Kidney tubule cell (primary cell): ENCODE measurements around the gene ERCC1.

Source experiments
- DNase-seq: peaks from one replicate; pipeline ENCODE4 v3.0.0-alpha.2; 2018; ENCODE audit warnings: low spot score

Gene ERCC1

DNA sequence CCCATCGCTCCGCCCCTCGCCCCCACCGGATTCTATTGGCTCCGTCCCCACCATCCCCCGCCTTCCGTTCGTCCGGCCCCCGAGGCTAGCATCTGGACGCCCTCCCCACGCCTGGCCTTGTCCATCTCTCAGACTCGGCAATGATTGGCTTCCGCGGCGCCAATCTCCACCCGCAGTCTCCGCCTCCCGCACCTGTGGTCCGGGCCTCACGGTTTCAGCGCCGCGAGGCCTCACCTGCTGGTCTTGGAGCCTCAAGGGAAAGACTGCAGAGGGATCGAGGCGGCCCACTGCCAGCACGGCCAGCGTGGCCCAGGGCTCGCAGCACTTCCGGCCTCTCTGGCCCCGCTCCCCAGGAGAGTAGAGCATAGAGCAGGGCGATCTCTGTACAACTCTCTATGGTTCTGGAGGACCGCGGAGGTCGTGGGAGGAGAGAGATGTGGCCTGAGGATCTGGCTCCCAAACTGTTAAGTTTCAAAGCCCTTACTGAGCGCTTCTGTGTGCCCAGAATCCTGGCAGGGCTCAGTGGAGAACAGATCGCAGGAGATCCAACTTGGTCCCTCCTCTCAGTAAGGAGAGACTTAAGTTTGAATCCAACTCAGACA lies at the start of gene ERCC1:
TSS of gene ERCC1 (minus strand) at position 329 of the 602 bp plus-strand sequence. CDS start 543 bp downstream, outside the sequence.
- DNase-seq = peak; percentile 98

DNA sequence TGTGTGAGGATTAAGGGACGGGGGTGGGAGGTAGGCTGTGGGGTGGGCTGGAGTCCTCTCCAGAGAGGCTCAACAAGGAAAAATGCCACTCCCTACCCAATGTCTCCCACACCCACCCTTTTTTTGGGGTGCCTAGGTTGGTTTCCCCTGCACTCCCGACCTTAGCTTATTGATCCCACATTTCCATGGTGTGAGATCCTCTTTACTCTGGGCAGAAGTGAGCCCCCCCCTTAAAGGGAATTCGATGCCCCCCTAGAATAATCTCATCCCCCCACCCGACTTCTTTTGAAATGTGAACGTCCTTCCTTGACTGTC lies 49.6 kb upstream of the ERCC1 start:
- DNase-seq = no peak

DNA sequence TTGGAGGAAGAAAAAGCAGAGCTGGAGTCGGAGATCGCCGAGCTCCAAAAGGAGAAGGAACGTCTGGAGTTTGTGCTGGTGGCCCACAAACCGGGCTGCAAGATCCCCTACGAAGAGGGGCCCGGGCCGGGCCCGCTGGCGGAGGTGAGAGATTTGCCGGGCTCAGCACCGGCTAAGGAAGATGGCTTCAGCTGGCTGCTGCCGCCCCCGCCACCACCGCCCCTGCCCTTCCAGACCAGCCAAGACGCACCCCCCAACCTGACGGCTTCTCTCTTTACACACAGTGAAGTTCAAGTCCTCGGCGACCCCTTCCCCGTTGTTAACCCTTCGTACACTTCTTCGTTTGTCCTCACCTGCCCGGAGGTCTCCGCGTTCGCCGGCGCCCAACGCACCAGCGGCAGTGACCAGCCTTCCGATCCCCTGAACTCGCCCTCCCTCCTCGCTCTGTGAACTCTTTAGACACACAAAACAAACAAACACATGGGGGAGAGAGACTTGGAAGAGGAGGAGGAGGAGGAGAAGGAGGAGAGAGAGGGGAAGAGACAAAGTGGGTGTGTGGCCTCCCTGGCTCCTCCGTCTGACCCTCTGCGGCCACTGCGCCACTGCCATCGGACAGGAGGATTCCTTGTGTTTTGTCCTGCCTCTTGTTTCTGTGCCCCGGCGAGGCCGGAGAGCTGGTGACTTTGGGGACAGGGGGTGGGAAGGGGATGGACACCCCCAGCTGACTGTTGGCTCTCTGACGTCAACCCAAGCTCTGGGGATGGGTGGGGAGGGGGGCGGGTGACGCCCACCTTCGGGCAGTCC lies 49.0 kb upstream of the ERCC1 start:
- DNase-seq = peak; percentile 35

DNA sequence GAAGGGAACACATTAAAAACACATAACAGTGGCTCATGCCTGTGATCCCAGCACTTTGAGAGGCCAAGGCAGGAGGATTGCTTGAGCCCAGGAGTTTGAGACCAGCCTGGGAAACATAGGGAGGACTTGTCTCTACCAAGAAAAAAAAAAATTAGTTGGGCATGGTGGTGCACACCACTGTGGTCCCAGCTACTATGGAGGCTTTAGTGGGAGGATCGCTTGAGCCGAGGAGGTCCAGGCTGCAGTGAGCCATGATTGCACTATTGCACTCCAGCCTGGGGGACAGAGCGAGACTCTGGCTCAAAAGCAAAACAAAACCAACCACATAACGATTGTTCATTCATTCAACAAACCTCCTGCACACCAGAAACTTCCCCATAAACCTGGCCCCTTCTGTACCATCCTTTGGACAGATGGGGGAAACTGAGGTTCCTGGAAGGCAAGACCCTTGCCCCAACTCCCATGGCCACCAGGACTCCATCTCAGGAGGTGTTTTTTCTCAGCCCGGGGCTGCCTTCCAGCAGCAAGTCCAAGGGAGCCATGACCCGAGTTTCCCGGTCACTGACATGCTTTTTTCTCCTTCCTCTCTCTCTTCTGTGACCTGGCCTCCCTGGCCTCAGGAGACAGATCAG lies 48.3 kb upstream of the ERCC1 start:
- no peak for DNase-seq

DNA sequence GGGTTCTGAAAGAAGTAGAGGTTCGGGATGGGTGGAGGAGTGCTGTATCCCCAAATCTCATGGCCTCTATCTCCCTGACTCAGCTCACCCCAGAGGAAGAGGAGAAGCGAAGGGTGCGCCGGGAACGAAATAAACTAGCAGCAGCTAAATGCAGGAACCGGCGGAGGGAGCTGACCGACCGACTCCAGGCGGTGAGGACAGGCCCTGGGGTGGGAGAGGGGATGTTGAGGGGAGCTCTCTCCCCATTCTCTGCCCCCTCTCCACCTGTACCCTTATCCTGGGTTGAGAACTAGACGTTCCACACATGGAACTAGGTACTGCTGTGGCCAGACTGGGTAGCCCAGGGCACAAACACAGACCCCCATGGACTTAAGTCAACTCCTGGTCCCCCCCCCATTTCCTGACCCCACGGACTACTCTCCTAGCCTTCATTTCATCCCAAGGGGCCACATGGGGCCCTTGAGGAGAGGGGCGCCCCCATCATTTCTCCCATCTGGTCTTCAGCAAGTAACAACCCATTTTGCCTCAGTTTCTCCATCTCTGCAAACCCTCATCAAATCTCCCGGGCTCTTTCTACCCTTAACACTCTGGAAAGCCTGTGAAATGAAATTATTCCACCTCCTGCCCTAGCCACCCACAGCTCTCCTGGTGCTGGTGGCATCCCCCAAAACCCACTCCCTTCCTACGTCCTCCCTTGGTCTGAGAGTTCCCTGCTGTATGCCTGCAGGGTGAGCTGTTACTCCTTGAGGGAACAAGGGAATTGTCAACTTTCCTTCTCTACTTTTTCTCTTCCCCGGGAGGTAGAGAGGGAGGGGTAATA lies 47.6 kb upstream of the ERCC1 start:
- DNase-seq = no peak

DNA sequence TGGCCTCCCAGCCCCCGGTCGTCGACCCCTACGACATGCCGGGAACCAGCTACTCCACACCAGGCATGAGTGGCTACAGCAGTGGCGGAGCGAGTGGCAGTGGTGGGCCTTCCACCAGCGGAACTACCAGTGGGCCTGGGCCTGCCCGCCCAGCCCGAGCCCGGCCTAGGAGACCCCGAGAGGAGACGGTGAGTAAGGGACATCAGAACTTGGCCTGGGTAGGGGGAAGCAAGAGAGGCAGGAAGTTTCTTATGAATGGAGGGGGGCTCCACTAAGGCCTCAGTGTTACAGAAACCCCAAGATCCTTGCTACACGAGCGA lies 47.0 kb upstream of the ERCC1 start:
- DNase-seq = no peak

DNA sequence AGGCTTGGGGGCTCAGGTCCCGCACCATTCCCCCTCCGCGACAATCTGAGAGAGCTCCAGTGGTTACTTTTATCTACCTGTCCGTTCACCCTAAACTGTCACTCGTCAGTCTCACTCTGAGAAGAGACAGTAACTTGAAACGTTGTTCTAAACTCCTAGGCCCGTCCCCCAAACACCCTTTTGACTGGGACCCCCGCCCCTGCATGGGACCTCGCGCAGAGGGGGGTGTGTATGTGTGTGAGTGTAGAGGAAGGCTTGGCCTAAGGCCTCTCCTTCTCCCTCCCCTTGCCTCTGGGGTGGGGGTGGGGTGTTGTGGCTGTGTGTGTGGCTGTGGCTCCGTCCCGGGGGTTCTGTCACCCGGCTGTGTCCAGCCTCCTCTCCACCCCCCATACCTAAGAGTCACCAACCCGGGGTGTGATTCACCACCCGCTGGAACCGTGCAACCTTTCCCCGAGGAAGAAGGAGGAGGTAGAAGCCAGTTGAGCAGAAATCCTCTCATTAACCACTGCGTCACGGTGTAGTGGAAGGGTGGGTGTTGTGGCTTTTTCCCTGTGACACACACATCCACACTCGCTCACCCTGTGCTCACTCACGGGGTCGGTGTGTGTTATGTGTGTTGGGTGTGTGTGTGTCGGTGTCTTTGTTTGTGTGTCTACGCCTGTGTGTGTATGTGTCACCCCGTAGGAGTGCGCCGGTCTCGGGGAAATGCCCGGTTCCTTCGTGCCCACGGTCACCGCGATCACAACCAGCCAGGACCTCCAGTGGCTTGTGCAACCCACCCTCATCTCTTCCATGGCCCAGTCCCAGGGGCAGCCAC lies 46.4 kb upstream of the ERCC1 start:
- peak; percentile 98 for DNase-seq

DNA sequence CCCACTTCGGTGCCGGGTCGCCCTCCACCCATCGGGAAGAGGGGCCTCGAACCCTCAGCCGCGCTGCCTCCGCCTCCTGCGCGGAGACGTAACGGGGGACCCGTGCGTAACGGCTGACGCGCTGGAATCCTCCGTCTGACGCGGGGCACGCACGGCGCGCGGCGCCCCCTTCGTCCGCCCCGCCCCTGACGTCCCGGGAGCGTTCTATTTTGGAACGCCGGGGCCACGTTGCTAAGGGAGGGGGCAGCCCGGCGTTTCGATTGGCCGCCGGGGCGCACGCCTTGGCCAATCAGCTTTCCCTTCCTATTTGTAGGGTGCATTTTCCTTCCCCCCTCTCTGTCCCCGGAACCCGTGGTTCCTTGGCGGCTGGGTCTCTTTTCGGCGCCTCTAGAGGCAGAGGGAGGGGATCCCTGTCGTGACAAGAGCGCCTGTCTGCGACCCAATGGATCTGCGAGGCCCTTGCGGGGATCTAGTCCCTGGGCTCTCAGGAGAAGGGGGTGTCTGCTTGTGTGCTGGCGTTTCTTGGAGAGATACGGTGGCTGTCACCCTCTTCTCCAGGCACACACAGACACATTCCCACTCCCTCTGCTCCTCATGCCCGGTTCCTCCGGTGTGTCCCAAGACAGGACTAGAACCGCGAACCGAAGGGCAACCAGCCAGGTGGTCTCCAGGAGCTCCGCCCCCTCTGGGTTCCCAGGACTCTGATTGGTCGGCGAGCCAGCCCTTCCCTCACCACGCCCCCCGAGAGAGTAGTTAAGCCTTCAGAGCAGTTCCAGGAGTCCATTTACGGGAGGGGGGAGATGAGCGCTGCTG lies 45.6 kb upstream of the ERCC1 start:
- peak; percentile 96 for DNase-seq

DNA sequence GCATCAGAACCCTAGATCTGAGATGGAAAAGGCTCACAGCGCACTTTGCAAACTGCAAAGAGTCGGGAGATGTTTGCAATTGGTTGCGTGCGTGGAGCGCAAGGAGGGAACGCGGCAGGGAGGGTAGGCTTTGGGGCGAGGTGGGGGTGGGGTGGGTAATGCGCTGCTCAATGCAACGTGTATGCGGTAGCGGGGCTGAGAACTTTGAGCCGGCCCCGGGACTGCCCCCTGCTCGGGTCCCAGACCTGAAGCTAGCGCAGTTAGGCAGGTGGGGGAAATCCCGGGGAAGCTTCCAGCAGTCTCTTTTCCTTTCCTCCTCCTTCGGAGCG lies 45.0 kb upstream of the ERCC1 start:
- DNase-seq = no peak

DNA sequence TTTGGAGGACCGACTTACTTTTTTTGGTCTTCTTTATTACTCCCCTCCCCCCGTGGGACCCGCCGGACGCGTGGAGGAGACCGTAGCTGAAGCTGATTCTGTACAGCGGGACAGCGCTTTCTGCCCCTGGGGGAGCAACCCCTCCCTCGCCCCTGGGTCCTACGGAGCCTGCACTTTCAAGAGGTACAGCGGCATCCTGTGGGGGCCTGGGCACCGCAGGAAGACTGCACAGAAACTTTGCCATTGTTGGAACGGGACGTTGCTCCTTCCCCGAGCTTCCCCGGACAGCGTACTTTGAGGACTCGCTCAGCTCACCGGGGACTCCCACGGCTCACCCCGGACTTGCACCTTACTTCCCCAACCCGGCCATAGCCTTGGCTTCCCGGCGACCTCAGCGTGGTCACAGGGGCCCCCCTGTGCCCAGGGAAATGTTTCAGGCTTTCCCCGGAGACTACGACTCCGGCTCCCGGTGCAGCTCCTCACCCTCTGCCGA lies 44.5 kb upstream of the ERCC1 start:
- no peak for DNase-seq

DNA sequence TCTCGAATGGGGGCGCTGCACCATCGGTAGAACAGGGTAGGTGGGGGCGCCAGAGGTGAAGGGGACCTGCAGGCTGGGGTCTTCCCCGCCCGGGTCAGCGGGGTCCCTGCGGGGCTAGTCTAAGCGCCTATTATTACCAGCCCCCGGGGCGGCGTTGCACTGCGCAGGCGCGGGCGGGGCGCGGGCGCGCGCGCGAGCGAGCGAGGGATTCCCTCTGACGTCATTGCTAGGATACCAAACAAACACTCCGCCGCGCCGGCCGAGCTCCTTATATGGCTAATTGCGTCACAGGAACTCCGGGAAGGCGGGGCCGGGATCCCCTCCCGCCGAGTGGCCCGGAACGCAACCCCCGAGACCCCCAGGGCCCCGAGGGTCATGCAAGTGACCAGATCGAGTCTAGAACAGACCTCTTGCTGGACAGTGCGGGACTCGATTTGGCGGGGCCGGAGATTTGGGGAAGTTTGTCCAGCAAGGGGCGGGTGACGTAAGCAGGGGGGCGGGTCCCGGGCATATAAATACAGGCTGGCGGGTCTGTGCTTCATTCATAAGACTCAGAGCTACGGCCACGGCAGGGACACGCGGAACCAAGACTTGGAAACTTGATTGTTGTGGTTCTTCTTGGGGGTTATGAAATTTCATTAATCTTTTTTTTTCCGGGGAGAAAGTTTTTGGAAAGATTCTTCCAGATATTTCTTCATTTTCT lies 43.9 kb upstream of the ERCC1 start, which contains the start of gene FOSB:
TSS of gene FOSB (plus strand) at position 541 of the 703 bp plus-strand sequence. CDS start 591 bp downstream, outside the sequence.
- DNase-seq = peak; percentile 96

DNA sequence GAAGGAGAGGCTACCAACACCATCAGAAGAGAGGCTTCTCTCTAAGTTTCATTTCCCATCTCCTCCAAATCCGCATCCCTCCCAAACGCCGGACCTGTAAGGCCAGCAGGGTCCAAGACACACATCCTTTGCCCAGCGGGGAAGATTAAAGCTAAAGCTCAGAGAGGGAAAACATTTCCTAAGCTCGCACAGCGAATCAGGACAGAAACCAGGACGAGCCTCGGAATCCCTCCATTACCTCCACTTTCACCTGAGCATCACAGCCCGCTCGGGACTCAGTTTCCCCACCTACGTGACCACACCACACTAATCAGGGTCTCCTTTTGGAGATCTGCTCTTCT lies 43.4 kb upstream of the ERCC1 start:
- no peak for DNase-seq

DNA sequence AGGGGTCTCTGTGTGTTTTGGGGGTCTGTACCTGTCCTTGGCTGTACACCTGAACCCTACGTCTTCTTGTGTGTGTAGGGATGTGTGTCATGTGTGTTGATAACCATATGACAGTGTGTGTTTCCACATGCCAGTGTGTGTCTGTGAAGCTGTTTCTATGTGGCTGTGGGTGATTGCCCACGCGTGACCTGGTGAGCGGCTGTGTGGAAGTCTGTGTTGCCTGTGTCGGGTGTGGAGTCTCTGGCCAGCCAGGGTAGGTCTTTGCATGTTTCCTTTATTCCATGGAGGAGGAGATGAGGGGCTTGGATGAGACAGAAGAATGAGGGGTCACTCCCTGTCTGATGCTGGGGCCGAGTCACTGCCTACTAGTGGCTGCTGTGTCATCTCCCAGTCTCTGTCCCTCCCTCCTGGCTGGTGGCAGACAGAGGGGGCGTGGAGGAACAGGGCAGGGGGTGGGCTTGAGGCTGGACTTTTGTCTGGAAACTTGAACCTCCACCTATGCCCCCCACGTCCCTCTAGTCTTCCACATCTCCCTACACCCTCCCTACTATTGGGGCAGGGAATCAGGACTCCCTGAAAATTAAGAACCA lies 41.2 kb upstream of the ERCC1 start:
- no peak for DNase-seq

DNA sequence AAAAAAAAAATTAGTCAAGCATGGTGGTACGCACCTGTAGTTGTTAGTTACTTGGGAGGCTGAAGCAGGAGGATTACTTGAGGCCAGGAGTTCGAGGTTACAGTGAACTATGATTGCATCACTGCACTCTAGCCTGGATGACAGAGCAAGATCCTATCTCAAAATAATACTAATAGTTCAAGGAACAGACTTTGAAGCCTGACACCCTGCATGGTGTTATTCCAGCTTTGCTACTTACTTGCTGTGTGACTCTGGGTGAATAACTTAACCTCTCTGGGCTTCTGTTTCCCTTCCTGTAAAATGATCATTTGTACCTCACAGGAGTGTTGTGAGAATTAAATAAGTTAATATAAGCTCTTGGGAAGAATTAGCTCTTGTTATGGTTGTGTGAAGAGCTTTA lies 40.6 kb upstream of the ERCC1 start:
- no peak for DNase-seq

DNA sequence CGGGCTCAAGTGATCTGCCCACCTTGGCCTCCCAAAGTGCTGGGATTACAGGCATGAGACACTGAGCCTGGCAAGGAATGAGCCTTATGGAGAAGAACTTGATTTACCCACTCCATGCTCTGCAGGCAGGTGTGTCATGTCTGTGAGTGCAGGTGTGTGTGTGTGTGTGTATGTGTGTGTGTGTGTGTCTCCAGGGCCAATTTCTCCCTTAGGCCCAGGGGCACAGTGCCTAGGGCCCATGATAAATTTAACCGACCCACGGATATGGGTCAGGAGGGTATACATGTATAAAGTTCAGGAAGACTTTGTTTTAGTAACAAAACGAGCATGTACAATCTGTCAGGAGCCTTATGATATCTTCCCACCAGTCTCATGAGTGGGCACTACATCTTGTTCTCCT lies 39.5 kb upstream of the ERCC1 start:
- no peak for DNase-seq

DNA sequence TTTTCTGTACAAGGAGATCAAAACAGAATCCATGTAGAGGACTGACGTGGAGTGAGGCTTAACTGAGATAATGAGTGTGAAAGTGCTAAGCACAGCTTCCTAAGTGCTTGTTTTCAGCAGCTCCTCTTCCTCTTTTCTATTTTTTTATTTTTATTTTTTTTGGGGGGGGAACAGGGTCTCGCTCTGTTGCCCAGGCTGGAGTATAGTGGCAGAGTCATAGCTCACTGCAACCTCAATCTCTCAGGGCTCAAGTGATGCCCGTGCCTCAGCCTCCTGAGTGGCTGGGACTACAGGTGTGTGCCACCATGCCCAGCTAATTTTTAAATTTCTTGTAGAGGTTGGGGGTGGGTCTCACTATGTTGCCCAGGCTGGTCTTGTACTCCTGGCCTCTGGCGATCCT lies 38.5 kb upstream of the ERCC1 start:
- DNase-seq = no peak

DNA sequence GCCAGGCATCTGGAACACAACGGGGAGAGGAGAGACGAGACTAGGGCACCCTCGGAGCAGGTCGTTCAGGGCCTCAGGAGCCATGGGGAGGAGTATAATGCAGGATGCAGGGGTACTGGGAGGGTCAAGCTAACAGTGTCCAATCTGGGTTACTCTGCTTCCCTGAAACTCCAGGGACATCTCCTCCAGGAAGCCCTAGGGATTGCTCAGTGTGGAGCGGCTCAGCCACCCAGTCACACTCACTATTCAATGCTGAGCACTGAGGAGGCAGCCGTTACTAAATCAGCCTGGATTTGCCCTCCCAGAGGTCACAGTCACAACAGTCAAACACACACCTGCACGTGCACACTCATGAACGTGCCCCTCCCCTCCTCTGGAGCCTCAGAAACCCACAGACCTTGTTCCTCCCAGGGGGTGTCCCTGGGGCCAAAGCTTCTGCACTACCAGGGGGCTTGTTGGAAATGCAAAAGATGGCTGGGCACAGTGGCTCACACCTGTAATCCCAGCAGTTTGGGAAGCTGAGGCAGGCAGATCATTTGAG lies 37.2 kb upstream of the ERCC1 start:
- no peak for DNase-seq

DNA sequence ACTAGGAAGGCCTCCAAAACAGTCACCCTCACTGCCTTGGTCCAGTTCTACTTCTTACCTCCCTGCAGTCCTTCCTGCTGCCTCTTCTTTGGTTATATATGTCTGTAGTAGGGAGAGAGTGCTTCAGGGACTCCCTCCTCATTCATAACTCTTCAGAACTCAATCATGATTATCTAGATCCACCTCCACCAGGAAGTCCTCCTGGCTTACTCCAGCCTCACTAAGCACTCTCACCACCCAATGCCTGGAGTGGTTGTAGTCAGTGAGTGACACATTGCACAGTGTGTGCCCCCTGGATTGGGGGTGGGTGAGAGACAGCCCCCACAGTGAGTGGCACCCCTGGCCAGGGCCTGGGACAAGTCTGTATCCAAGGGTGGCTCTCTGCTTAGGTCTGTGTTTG lies 34.1 kb upstream of the ERCC1 start:
- no peak for DNase-seq

DNA sequence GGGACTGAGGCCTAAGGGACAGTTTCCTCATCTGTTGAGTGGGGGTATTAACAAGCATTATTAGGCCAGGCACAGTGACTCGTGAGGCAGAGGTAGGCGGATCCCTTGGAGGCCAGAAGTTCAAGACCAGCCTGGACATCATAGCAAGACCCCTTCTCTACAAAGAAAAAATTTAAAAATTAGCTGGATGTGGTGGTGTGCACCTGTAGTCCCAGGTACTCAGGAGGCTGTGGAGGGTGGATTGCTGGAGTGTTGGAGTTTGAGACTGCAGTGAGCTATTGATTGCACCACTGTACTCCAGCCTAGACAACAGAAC lies 32.7 kb upstream of the ERCC1 start:
- no peak for DNase-seq
